B cell (primary cell): Measurements from ENCODE around the gene SLC7A9. TPM values are rescaled to one million over a fixed set of nuclear protein-coding genes. Genes with fewer than 3 reads are reported as not detected.

Experiments used
- ATAC-seq: fragments of 200-7000 bp; cut with Tn5 transposase; one replicate; pipeline ENCODE4 v1.10.0; 2021; ENCODE audit warnings: low read depth, mild to moderate bottlenecking, moderate number of reproducible peaks, moderate library complexity
- CTCF ChIA-PET: fragments of 350-600 bp; sonication (Branson Sonifier 250); formaldehyde crosslinking; loops from one replicate; lab custom pipeline; 2021; ENCODE audit warnings: antibody characterized with exemption, inconsistent platforms; lab: Charles Lee
- POLR2A ChIA-PET: fragments of 350-600 bp; sonication (Branson Sonifier 250); formaldehyde crosslinking; loops from one replicate; lab custom pipeline; 2021; ENCODE audit warnings: antibody characterized with exemption; lab: Charles Lee
- DNase-seq: peaks from one replicate; pipeline ENCODE4 v3.0.0; 2013
- H2AFZ ChIP-seq: 2 replicates; pipeline ENCODE4 v1.6.1; 2012; ENCODE audit warnings: mild to moderate bottlenecking, low read depth, low read length; ENCODE audit not compliant: insufficient read depth, poor library complexity, severe bottlenecking
- H3K27ac ChIP-seq, 2 donors: 1 replicate in 1 of 2; 2 replicates in 1 of 2; pipeline ENCODE4 v1.5.1; 2012 to 2013; ENCODE audit warnings: low read length in 2 of 2, mild to moderate bottlenecking in 2 of 2, moderate library complexity in 1 of 2
- H3K27me3 ChIP-seq, 4 experiments: fragments of 200-600 bp in 1 of 4; sonication (generic) in 1 of 4; replicated peaks in 1 of 4; 1 replicate in 2 of 4; 2 replicates in 2 of 4; pipeline versions ENCODE4 v1.6.1 to v1.7.0; 2013 to 2016; ENCODE audit warnings: low read length in 3 of 4, mild to moderate bottlenecking in 2 of 4, mixed read lengths in 1 of 4, moderate library complexity in 1 of 4; ENCODE audit not compliant: insufficient read depth in 4 of 4, control insufficient read depth in 3 of 4; ENCODE audit errors: control extremely low read depth in 1 of 4
- H3K36me3 ChIP-seq, 2 experiments: replicated peaks in 1 of 2; 1 replicate in 1 of 2; 2 replicates in 1 of 2; pipeline versions ENCODE4 v1.6.1 to v1.7.1; 2013; ENCODE audit warnings: low read length in 1 of 2; ENCODE audit not compliant: insufficient read depth in 2 of 2, control insufficient read depth in 1 of 2; ENCODE audit errors: control extremely low read depth in 1 of 2, extremely low read depth in 1 of 2
- H3K4me1 ChIP-seq, 2 donors: fragments of 200-600 bp in 1 of 2; sonication (generic) in 1 of 2; 1 replicate in 1 of 2; 2 replicates in 1 of 2; pipeline versions ENCODE4 v1.5.1 to v1.6.1; 2013 to 2017; ENCODE audit warnings: low read length in 2 of 2; ENCODE audit not compliant: control insufficient read depth in 2 of 2, insufficient read depth in 2 of 2
- H3K4me2 ChIP-seq: replicated peaks from 2 replicates; pipeline ENCODE3; 2012; ENCODE audit warnings: mild to moderate bottlenecking, low read depth, low read length; ENCODE audit not compliant: poor library complexity, severe bottlenecking
- H3K4me3 ChIP-seq, 5 experiments: fragments of 200-600 bp in 1 of 5; sonication (generic) in 1 of 5; 1 replicate in 3 of 5; 2 replicates in 2 of 5; pipeline versions ENCODE4 v1.5.1 to v1.7.0; 2011 to 2016; ENCODE audit warnings: low read length in 4 of 5, mild to moderate bottlenecking in 4 of 5, low read depth in 2 of 5, control low read depth in 1 of 5, moderate library complexity in 1 of 5; ENCODE audit not compliant: insufficient read depth in 1 of 5; ENCODE audit errors: control extremely low read depth in 1 of 5, extremely low read depth in 1 of 5
- H3K79me2 ChIP-seq: fragments of 200-600 bp; sonication (generic); one replicate; pipeline ENCODE4 v1.6.0; 2016; ENCODE audit warnings: low read length; ENCODE audit not compliant: control insufficient read depth, insufficient read depth
- H3K9ac ChIP-seq: fragments of 200-600 bp; sonication (generic); 2 replicates; pipeline ENCODE4 v1.6.1; 2017; ENCODE audit warnings: mild to moderate bottlenecking, low read length, moderate library complexity
- H3K9me3 ChIP-seq, 3 donors: one replicate each; pipeline versions ENCODE4 v1.6.1 to v1.7.1; 2013; ENCODE audit warnings: low read length in 2 of 3; ENCODE audit not compliant: control insufficient read depth in 2 of 3, insufficient read depth in 1 of 3; ENCODE audit errors: control extremely low read depth in 1 of 3
- H4K20me1 ChIP-seq: 2 replicates; pipeline ENCODE4 v1.6.0; 2012; ENCODE audit warnings: mild to moderate bottlenecking, low read length; ENCODE audit not compliant: insufficient read depth, control insufficient read depth, poor library complexity, severe bottlenecking
- H3K27ac Mint-ChIP-seq: one replicate; pipeline ENCODE4 v1.8.0; 2021; ENCODE audit warnings: mixed read lengths
- H3K27me3 Mint-ChIP-seq: one replicate; pipeline ENCODE4 v1.8.0; 2021; ENCODE audit warnings: mixed read lengths
- H3K4me1 Mint-ChIP-seq: one replicate; pipeline ENCODE4 v1.8.0; 2021; ENCODE audit warnings: mixed read lengths
- H3K4me3 Mint-ChIP-seq: one replicate; pipeline ENCODE4 v1.8.0; 2021; ENCODE audit warnings: mixed read lengths
- H3K9me3 Mint-ChIP-seq: one replicate; pipeline ENCODE4 v1.8.0; 2022; ENCODE audit warnings: mixed read lengths; ENCODE audit not compliant: insufficient read depth
- CTCF ChIP-seq: fragments of 200-600 bp; IDR thresholded peaks from one replicate; pipeline ENCODE4 v1.8.0; 2022; ENCODE audit warnings: antibody characterized with exemption, mild to moderate bottlenecking
- EZH2 ChIP-seq: IDR thresholded peaks from 2 replicates; pipeline ENCODE4 v1.6.1; 2012; ENCODE audit warnings: borderline replicate concordance, low read depth, mild to moderate bottlenecking, moderate library complexity, low read length; ENCODE audit not compliant: insufficient read depth, poor library complexity, severe bottlenecking
- WGBS: methylation state at CpG from one replicate; pipeline ENCODE4 v1.1.5; 2013; ENCODE audit warnings: missing lambda C conversion rate; ENCODE audit not compliant: insufficient coverage; 5-methylcytosine and 5-hydroxymethylcytosine counted together
- intact Hi-C: fragments of 100-400 bp; cut with micrococcal nuclease; formaldehyde crosslinking; loops from one replicate; pipeline ENCODE4 v1.10.0; 2022
- polyA plus RNA-seq: library from polyadenylated mRNA; depleted of rRNA; stranded (reverse); fragments of >200 nt; gene quantifications from 2 replicates; pipeline ENCODE4 v1.2.3, GENCODE V29; 2012
- total RNA-seq, 2 donors: library from RNA; stranded (reverse); fragments of 120-200 nt in 1 of 2; gene quantifications; 1 replicate in 1 of 2; 2 replicates in 1 of 2; pipeline versions ENCODE4 v1.2.3 to v1.2.4, GENCODE V29; 2013 to 2022

The SLC7A9 gene
- total and polyA plus RNA-seq, 2 donors (not counting 1 experiment from before 2014, with no cell fraction given), result 0.19 to 0.62 TPM

DNA sequence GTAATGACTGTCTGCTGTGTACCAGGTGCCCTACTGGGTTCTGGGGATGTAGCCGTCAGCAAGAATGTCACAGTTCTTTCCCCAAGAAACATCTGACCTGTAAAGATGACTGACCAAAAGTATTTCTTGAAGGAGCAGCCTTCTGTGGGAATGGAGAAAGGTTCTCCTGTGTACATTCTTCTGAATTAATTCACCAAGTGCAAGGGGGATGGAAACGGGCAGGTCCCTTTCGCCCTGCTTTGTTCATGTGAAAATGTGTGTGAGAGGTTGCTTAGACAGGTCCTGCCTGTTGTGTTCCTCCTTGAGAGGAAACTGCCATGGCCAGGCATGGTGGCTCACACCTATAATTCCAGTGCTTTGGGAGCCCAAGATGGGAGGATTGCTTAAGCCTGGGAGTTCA lies 57.0 kb downstream of the SLC7A9 start:
- DNase-seq (no peak), ATAC-seq (no peak)
- Histone ChIP-seq H3K4me3 (no peak overlapping the region), H3K36me3 (no peaks in the 10 kb centered on the region), H3K9ac (no peak overlapping the region), H4K20me1 (no peaks in the 10 kb centered on the region), H3K4me1 (no peaks in the 10 kb centered on the region), H3K27me3 (peaks cover 0 to 7% (median 0%) of the 10 kb centered on the region in 4 experiments), H3K27ac (no peak overlapping the region), H3K9me3 (no peaks in the 10 kb centered on the region), H3K4me2 (no peak overlapping the region), H3K79me2 (no peaks in the 10 kb centered on the region), H2AFZ (no peak overlapping the region)
- intact Hi-C loops, result no loop called here
- Mint-ChIP-seq H3K9me3 (no peaks in the 10 kb centered on the region), H3K27ac (no peak overlapping the region), H3K4me1 (no peaks in the 10 kb centered on the region), H3K27me3 (peaks cover 33% of the 10 kb centered on the region), H3K4me3 (no peak overlapping the region)
- ChIA-PET POLR2A (no interaction called here), CTCF (no interaction called here)
- WGBS, result no CpG with 5 or more reads among the region's 3 CpGs
- TF ChIP-seq EZH2 (no peak), CTCF (no peak)

- H3K4me3 ChIP-seq, result no peak overlapping the region
- H3K4me1 Mint-ChIP-seq, result no peaks in the 10 kb centered on the region
- WGBS, result 90% methylated on average over 9 of the region's 10 CpGs
- no peaks in the 10 kb centered on the region for H3K4me1 ChIP-seq
- no peaks in the 10 kb centered on the region for H3K9me3 Mint-ChIP-seq
- H3K4me2 ChIP-seq, result no peak overlapping the region
- H4K20me1 ChIP-seq, result no peaks in the 10 kb centered on the region
- H2AFZ ChIP-seq, result no peak overlapping the region
- DNase-seq (no peak), ATAC-seq (no peak)
- peaks cover 33% of the 10 kb centered on the region for H3K27me3 Mint-ChIP-seq
- no peaks in the 10 kb centered on the region for H3K36me3 ChIP-seq
- ChIA-PET CTCF (no interaction called here), POLR2A (no interaction called here)
- no peak overlapping the region for H3K9ac ChIP-seq
- TF ChIP-seq EZH2 (no peak), CTCF (no peak)
- peaks cover 0 to 7% (median 0%) of the 10 kb centered on the region in 4 experiments for H3K27me3 ChIP-seq
- intact Hi-C loops, result no loop called here
- H3K27ac Mint-ChIP-seq, result no peak overlapping the region
- no peak overlapping the region for H3K27ac ChIP-seq
- H3K9me3 ChIP-seq, result no peaks in the 10 kb centered on the region
- no peaks in the 10 kb centered on the region for H3K79me2 ChIP-seq
- H3K4me3 Mint-ChIP-seq, result no peak overlapping the region
These were observed 57.5 kb downstream of the SLC7A9 start for GRCh38 chr19:32812036-32812435.
